ENCODE data around the gene USP9X. TPM values are rescaled to one million over a fixed set of nuclear protein-coding genes. Genes with fewer than 3 reads are reported as not detected.

USP9X gene
- total and polyA plus RNA-seq, 2 donors (not counting 3 experiments of a cell fraction or from before 2014, with no cell fraction given) = 13.7 to 66.8 TPM

DNA sequence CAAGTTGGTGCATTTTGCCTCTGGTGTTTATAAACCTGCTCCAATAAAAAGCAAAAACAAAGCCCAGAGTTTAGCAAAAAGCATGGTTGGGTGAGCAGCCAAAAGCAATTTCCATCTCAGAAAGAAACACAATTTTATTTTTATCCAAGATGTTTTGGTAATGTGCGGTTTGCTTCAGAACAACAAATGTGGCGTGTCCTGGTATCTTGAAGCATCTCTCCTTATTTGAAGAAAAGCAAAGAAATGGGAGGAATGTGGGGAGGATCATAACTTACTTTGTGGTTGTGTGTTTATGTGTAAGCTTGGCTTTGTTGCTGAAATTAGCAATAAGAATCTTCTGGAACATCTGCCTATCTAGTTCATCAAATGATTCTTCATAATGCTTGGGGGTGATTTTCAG is 160.4 kb downstream of the USP9X start:
- Histone ChIP-seq H3K9ac (replicated peaks; ENCODE audit: extremely low read depth, insufficient read depth, low read length) (no peak overlapping the region), H3K27ac (ENCODE audit: insufficient read depth, low read depth, low read length) (no peak overlapping the region), H3K79me2 (ENCODE audit: control insufficient read depth, insufficient read depth, low read length) (no peaks in the 10 kb centered on the region), H3K4me1 (ENCODE audit: control insufficient read depth, extremely low read depth, insufficient read depth, low read length) (no peaks in the 10 kb centered on the region), H3K4me3 (replicated peaks in 1 of 3; ENCODE audit: insufficient read depth in 1 of 3, low read depth in 1 of 3, low read length in 3 of 3) (no peak overlapping the region), H3K27me3 (ENCODE audit: control insufficient read depth in 2 of 2, insufficient read depth in 2 of 2, low read length in 2 of 2) (no peaks in the 10 kb centered on the region), H4K20me1 (replicated peaks; ENCODE audit: control insufficient read depth, extremely low read depth, insufficient read depth, low read length) (no peaks in the 10 kb centered on the region), H3K4me2 (ENCODE audit: insufficient read depth, low read length) (no peak overlapping the region), H2AFZ (ENCODE audit: low read depth, low read length) (no peak overlapping the region), H3K9me1 (replicated peaks; ENCODE audit: control insufficient read depth, extremely low read depth, insufficient read depth, low read length) (no peaks in the 10 kb centered on the region), H3K36me3 (ENCODE audit: control insufficient read depth in 2 of 2, extremely low read depth in 1 of 2, insufficient read depth in 2 of 2, low read length in 2 of 2) (no peaks in the 10 kb centered on the region), H3K9me3 (replicated peaks; ENCODE audit: control insufficient read depth, insufficient read depth, low read length) (no peaks in the 10 kb centered on the region)
- dilution Hi-C loops (cut with MboI; ENCODE audit: extremely low pct_ligation_motif_present, low sequenced_read_pairs) = no loop called here
- TF ChIP-seq GATA2 (IDR thresholded peaks at IDR 0.05; ENCODE audit: insufficient read depth, insufficient read length, low read depth, low read length) (no peak), EZH2 (IDR thresholded peaks at IDR 0.05; ENCODE audit: borderline replicate concordance, low read depth, low read length, severe bottlenecking) (no peak), CTCF (IDR thresholded peaks at IDR 0.05; ENCODE audit: extremely low read depth in 1 of 2, insufficient read depth in 1 of 2, low read depth in 1 of 2, low read length in 2 of 2) (no peak), POLR2AphosphoS5 (IDR thresholded peaks at IDR 0.05; ENCODE audit: insufficient read depth, low read depth, low read length) (no peak), POLR2A (IDR thresholded peaks at IDR 0.05; ENCODE audit: low read depth, low read length) (no peak), MAX (IDR thresholded peaks at IDR 0.05; ENCODE audit: insufficient read depth, insufficient read length) (no peak), MYC (IDR thresholded peaks at IDR 0.05; ENCODE audit: low read depth, low read length) (no peak), FOS (IDR thresholded peaks at IDR 0.05; ENCODE audit: borderline replicate concordance, insufficient read depth, low read length) (no peak)
- ChIA-PET CTCF (no interaction called here), POLR2A (no interaction called here)
- no TSS peak for BruUV-seq (replicated peaks)
- FAIRE-seq = peak; percentile 24
- DNase-seq (ENCODE audit: low read depth, low spot score) = no peak
- intact Hi-C loops (cut with micrococcal nuclease) = no loop called here
